Measurements from ENCODE around the gene RRP12.

DNA sequence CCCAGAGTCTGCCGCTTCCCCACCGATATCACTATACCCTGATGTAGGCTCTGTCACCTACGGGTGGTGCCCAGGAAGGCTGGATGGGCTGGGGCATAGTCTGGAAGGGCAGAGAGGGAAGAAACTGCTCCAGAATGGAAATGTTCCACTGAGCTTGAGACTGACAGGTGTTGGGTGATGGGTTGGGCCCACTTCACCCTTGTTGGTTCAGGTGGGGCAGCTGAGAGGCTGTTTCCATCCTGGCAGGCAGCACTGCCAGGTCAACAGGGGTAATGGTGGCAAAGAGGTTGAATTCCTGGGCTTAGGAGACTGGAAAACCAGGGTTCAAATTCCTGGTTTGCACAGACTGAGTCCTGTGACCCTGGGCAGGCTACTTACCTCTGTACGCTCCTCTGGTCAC, 38.1 kb downstream of the RRP12 start:
- TF ChIP-seq CTCF (IDR thresholded peaks at IDR 0.05) = no peak
- no peak for TF ChIP-seq EZH2 (IDR thresholded peaks at IDR 0.05)

All from neural progenitor cell (in vitro differentiated cells).